Measurements from ENCODE around the gene CRADD.
"Not testable (repeated sequence)": the region's sequence is repeated elsewhere in the genome, so short reads cannot be mapped to it uniquely, and the experiment has no call there.

CRADD gene

GRCh38 chr12:93901739-93902138 lies 224.6 kb downstream of the CRADD start:
- DNase-seq (ENCODE audit: low spot score) = no peak

- no peak for DNase-seq (ENCODE audit: low spot score)
Observed at GRCh38 chr12:93902192-93902591, 225.0 kb downstream of the CRADD start.

GRCh38 chr12:93902736-93903562 lies 225.8 kb downstream of the CRADD start:
- no peak for DNase-seq (ENCODE audit: low spot score)

GRCh38 chr12:93904124-93904523 lies 226.9 kb downstream of the CRADD start:
- DNase-seq (ENCODE audit: low spot score) = no peak

GRCh38 chr12:93908264-93908663 lies 231.1 kb downstream of the CRADD start:
- no peak for DNase-seq (ENCODE audit: low spot score)

DNA sequence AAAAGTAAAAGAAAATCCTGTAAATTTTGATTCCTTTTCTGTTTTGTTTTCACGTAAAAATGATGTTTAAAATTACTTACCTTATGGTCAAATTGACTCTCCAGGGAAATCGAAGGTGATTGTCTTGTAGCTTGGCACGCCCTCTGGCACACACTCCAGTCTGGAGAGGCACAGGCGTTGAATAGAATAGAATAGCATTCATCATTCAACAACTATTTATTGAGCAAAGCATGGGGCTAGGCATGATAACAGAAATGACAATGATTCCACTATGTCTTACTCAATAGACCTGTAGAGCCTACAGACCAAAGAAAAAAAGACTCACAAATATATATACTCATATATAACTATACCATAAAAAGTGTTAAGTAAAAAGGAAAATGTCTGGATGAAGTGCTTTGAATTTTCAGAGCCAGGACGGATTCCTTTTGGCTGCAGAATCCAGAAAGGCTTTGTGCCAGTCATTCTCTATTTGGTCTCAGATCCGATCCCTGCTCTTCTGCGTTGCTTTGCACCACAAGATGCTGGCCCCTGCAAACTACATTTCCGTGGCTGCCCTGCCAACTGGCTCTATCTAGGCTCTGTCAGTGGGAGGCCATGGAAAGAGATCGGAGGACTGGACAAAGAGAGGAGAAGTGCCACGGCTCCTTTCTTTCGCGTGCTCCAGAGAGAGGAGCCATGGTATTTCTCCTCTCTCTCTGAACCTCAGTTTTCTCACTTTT lies 231.8 kb downstream of the CRADD start:
- DNase-seq (ENCODE audit: low spot score) = no peak

GRCh38 chr12:93911396-93911795 lies 234.2 kb downstream of the CRADD start:
- DNase-seq (ENCODE audit: low spot score) = no peak

DNA sequence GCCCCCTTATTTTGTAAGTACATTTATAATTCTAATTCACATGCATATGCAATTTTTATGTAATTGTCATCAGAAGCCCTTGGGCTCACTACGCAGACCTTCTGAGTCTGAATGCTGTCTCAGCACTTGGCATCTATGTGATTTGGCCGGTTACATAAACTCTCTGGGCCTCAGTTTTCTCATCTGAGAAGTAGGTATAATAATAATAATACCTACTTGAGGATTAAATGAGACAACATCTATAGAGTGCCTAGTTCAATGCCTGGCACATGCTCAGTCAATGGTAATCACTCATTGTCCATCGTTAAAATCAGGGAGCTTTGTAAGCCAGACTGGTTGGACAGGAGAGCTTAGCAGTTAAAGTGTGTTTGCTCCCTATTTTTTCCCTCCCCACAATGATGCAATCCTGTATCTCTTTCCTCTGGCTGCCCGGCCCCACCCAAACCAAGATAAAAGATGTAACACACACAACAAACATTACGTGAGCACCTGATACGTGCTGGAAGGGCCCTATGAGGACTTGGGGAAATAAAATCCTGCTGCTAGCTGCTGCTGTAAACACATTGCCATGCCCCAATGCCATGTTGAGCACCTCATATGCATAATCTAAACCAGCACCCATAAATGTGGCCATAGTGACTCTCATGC lies 235.0 kb downstream of the CRADD start:
- no peak for DNase-seq (ENCODE audit: low spot score)

DNA sequence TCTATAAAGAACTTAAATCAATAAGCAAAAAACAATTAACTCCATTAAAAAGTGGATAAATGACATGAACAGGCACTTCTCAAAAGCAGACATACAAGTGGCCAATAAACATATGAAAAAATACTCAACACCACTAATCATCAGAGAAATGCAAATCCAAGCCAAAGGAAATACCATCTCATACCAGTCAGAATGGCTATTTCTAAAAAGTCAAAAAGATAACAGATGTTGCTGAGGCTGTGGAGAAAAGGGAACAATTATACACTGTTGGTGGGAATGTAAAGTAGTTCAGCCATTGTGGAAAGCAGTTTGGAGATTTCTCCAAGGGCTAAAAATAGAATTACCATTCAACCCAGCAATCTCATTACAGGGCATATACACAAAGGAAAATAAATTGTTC lies 236.7 kb downstream of the CRADD start:
- DNase-seq (ENCODE audit: low spot score) = no peak

- DNase-seq (ENCODE audit: low spot score) = no peak
Observed at GRCh38 chr12:93914281-93914680, 237.1 kb downstream of the CRADD start.

- DNase-seq (ENCODE audit: low spot score) = no peak
Observed at GRCh38 chr12:93915411-93915810, 238.2 kb downstream of the CRADD start.

GRCh38 chr12:93916402-93916801 lies 239.2 kb downstream of the CRADD start:
- DNase-seq (ENCODE audit: low spot score) = no peak

DNA sequence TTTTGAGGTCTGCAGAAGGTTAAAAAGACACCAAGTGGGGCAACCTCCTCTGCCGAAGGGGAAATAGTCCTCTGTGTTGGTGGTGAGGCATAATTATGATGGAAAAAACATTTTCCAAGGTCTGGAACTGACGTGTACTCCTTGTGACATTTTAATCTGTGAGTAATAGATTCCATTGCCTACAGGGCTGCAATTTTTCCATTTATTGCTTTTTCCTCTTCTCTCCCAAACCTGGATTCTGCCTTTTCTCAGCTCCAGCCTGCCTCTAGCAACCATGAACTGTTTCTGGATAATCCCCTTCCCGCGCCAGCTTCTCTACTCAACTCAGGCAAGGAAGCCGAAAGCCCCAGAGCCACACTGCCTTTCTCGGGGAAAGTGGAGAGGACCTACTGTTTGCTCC lies 241.1 kb downstream of the CRADD start:
- DNase-seq (ENCODE audit: low spot score) = no peak

GRCh38 chr12:93918900-93919299 lies 241.7 kb downstream of the CRADD start:
- no peak for DNase-seq (ENCODE audit: low spot score)

GRCh38 chr12:93921521-93921920 lies 244.3 kb downstream of the CRADD start:
- DNase-seq (ENCODE audit: low spot score) = no peak

DNA sequence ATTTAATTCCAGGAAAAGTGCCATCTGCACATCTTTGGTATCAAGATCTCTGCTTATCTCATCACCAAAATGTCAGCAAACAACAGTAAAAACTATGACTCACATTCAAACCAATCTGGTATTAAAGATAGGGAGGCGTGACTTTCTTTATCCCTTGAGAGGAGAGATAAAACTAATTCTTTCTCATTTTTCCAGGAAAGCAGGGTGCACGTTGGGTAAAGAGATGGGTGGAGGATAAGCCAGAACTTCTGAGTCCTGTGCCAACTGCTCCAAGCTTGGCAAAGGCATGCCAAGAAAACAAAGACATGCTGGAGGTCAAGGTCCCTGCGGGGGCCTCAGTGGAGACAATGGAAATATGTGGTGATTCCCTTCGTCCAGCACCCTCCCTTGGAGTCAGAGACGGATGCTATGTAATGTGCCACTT lies 245.4 kb downstream of the CRADD start:
- no peak for DNase-seq (ENCODE audit: low spot score)

- DNase-seq (ENCODE audit: low spot score) = no peak
Observed at GRCh38 chr12:93924367-93924766, 247.2 kb downstream of the CRADD start.

DNA sequence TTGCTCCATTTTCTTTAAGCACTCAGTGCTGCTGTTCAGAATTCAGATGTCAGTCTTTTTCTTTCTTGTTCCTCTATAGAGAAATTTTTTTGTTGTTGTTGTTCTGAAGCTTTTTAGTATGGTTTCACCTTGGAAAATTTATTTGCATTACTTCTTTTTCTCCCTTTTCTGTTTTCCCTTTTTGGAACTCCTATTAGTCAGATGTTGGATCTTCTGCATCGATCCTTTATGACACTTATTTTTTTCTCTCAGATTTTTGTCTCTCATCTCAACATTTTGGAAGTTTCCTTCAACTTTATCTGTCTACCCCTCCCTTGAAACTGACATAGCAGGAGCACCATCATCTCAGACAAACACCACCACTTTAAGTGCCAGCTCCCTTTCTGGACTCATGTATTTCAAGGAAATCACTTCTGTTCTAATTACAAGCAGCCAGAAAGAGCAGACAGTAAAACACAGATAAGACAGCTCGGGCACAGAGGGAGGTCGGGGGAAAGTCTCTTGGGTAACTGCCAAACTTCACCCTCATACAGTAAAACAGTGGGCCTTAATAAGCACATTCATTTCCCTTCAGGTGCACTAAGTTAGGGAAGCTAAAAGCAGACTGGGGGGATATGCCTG lies 248.5 kb downstream of the CRADD start:
- DNase-seq (ENCODE audit: low spot score) = no peak

- no peak for DNase-seq (ENCODE audit: low spot score)
Observed at GRCh38 chr12:93926237-93926636, 249.1 kb downstream of the CRADD start.

- DNase-seq (ENCODE audit: low spot score) = not testable (repeated sequence)
Observed at GRCh38 chr12:93929081-93929480, 251.9 kb downstream of the CRADD start.

- no peak for DNase-seq (ENCODE audit: low spot score)
Observed at GRCh38 chr12:93937812-93938211, 260.6 kb downstream of the CRADD start.

DNA sequence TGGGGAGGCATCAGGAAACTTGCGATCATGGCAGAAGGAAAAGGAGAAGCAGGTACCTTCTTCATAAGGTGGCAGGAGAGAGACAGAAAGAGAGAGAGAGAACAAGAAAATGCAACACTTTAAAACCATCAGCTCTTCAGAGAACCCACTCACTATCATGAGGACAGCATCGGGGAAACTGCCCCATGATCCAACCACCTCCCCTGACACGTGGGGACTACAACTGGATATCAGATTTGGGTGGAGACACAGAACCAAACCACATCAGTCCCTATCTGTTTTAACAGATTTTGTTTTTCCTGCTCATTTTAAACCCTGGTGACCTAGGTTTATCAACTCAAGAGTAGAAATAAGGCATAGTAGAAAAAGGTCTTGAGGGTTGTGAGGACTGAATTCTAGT lies 261.1 kb downstream of the CRADD start:
- DNase-seq (ENCODE audit: low spot score) = no peak

DNA sequence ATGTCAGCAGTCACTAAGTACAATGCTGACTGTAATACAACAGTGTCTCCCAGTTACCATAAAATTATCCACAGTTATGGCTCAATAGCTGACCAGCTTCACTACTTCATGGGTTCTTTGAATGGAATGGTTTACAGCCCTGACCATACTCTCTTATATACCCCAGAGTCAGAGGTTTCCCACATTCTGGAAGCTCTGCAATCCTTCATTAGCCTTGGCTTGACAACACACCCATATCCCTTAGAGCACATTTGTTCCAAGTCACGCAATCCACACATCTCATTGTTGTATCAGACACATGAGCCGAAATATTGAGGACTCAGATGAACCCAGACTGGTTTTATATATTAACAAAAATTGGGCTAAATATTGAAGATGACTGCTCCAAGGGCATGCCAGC lies 261.8 kb downstream of the CRADD start:
- no peak for DNase-seq (ENCODE audit: low spot score)
